Superior temporal gyrus (tissue), 1 donor: Measurements from ENCODE around the gene SPDYE4.
"Not testable (repeated sequence)": the region's sequence is repeated elsewhere in the genome, so short reads cannot be mapped to it uniquely, and the experiment has no call there.

Source experiments
- DNase-seq: peaks from one replicate; pipeline ENCODE4 v3.0.0-alpha.2; 2016; ENCODE audit errors: extremely low spot score

Gene SPDYE4, protein sequence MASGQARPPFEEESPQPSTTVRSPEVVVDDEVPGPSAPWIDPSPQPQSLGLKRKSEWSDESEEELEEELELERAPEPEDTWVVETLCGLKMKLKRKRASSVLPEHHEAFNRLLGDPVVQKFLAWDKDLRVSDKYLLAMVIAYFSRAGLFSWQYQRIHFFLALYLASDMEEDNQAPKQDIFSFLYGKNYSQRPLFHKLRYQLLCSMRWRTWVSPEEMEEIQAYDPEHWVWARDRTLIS

GRCh38 chr17:8758137-8758596, at the start of gene SPDYE4:
SPDYE4 (minus strand) TSS chr17:8758546; CDS start chr17:8758382, 164 bp downstream.
- DNase-seq, result no peak

DNA sequence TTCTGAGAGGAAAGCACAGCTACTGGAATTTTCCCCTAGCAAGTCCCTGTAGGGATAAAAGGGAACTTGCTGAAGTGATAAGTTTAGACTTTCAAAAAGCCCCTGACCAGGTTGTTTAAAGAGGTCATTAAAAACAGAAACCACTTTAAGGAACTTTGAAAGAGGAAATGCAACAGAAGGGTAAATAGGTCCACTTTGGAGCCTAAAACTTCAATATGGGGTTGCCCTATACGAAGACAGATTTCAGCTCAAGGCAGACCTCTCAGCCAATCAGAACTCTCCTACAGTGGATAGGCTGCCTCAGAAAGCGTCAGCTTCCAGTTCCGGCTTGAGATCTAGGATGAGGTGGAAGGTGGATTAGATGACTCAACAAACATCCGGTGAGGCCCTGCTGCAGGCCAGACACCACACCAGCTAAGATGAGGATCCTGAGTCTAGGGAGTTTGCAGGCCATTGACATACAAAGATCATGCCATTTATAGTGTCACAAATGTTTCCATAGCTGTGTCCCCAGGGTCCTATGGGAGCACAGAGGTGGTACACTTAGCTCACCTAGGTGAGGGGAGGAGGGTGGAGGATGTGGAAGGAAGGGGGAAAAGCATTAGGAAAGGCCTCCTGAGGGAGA, 48.7 kb upstream of the SPDYE4 start:
- DNase-seq, result peak; percentile 20

DNA sequence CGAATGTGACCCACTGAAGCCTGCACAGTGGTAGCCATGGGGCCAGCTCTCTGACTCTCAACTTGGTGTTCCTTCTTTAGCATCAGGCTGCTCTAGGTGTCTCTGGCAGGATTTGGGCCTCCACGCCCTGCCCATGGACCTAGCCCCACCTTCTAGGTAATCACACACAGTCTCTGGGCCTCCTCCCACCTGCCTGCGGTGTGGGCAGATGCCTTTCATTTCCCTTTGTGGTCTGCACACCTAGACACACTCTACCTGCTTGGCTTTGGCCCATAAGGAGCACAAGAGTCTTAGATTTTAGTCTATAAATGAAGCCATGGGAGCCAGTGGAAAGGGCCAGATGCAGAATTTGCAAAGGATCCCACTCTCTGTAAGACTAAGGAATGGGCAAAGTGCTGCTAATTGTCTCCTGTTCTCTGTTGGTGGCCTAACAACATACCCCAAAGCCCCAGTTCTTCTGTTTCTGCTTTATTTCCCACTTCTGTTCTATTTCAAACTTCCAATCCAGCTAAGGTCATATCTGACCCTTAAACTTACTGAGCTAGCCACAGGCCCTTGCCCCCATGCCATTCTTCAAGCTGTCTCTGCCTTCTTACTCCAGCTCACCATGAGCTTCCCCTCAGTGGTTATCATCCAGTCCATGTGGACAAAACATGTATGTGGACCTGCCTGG, 48.0 kb upstream of the SPDYE4 start:
- no peak for DNase-seq

DNA sequence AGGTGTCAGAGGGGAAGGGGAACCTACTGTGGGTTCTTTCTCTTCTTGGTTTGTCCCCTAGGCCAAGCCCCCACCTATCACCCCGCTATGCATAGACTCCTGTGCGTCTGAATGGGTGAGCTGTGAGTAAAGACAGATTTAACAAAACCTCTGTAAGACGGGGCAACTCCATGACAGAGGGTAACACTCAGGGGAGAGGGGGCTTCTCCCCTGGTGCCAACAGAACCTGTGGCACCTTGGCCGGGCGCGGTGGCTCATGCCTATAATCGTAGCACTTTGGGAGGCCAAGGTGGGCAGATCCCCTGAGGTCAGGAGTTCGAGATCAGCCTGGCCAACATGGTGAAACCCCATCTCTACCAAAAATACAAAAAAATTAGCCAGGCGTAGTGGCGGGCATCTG, 47.0 kb upstream of the SPDYE4 start:
- DNase-seq, result not testable (repeated sequence)

GRCh38 chr17:8803531-8804420, 45.4 kb upstream of the SPDYE4 start:
- no peak for DNase-seq

DNA sequence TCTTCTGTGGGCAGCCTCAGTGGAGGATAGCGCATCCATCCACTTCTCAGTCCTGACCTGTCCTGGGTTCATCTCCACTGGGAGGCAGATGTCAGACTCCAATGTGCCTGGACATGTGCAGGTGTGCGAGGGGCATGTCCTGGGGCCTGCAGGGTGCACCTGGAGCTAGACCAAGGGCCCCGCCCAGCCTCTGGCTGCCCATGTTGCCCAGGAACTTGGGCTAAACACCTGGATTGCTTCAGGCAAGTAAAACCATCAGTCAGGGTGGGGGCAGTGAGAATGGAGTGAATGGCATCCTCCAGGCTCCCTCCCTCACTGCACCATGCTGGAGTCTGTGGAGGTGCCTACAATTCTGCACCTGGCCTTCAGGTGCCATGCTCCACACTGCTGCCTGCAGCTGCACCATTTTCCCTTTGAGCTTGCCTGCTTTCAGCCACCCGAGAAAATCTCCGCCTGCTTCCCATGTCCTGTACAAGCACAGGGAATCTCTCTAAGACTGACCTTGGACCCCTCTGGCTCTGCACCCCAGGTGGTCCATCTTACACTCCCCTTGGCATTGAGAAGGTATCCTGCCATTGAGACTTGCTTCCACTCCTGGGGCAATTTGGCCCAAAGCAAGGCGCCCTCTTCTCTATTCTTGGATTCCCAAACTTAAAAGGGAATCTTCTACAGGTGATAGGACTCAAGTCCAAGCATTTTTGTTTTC, 42.9 kb upstream of the SPDYE4 start:
- DNase-seq, result no peak

DNA sequence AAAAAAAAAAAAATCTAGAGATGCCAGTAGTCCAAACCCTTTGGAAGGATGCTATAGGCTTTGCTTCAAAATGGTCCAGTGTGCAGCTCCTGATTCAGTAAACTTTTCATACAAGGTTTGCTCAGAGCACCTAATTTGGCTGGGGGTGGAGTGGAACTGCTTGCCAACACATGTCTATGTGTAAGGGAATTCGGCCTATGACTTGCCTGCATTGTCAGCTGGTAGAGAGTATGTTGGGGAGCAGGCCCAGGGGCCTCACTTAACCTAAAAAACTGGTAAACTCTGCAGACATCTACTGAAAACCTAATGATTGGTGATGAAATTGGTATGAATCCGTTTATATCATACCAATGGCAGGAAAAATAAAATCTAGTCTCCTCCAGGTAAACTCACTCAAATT, 42.3 kb upstream of the SPDYE4 start:
- no peak for DNase-seq

- DNase-seq, result no peak
These were observed 41.3 kb upstream of the SPDYE4 start for GRCh38 chr17:8799570-8800212.

GRCh38 chr17:8798846-8799569, 40.7 kb upstream of the SPDYE4 start, which contains the start of gene MFSD6L:
MFSD6L (minus strand) TSS chr17:8799365; CDS start chr17:8799120, 245 bp downstream.
- no peak for DNase-seq

DNA sequence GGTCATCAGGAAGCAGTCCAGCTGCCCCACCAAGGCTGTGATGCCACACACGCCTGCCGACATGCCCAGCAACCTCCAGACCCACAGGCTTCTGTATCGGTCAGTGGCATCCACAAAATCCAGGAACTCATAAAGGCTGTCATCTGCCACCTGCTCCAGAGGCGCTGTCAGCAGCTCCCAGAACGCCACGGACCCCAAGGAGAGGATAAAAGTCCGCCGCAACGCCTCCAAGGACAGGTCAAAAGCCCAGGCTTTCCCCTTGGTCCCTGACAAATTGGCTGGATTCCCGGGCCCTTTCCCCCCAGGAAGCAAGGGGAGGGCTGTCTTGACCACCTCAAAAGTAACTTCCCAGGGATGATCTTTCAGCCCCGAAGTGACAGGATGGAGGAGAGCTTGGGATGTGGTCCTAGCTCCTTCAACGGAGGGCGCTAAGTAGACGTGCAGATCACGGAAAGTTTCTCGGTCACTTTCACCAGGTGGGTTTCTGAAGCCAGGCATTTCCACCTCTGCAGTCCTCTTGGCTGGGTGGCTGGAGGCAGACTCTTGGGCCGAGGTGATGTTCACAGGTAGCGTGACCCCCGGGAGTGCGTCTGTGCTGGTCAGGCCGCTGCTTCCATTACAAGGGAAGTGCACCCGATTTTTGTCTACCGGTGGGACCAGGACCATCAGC, 40.0 kb upstream of the SPDYE4 start:
- DNase-seq, result no peak

- DNase-seq, result no peak
These were observed 39.4 kb upstream of the SPDYE4 start for GRCh38 chr17:8797621-8798175.

DNA sequence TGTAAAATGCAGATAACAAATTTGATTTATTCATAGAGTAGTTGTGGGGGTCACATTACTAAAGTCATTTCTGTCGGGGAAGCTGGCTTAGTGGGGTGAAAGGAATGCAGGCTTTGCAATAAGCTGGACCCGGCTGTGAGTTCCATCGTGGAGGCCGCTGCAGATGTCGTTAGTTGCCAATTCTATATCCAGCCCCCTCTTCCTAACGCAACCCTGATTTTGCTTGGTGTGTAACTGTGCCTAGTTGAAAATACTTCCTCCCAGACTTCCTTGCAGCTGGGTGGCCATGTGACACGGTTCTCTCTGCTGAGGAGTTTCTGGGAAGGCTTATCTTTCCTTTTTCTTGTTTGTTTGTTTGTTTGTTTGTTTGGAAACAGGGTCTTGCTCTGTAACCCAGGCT, 36.3 kb upstream of the SPDYE4 start:
- no peak for DNase-seq

GRCh38 chr17:8793649-8794048, 35.3 kb upstream of the SPDYE4 start:
- DNase-seq, result no peak

- DNase-seq, result no peak
These were observed 34.3 kb upstream of the SPDYE4 start for GRCh38 chr17:8792646-8793045.

DNA sequence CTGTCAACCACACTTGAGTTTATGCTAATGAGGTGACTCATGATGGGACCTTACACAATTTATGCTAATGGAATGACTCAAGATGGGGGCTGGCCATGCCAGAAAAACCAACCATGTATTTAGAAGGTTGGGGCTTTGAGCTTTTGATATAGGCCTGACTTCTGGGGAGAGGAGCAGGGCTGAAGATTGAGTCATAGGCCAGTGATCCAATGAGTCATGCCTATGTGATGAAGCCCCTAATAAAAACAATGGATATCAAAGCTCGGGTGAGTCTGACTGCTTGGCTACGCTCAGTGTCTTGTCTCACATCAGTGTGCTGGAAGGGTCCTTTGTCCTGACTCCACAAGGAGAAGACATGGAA, 33.5 kb upstream of the SPDYE4 start:
- no peak for DNase-seq

DNA sequence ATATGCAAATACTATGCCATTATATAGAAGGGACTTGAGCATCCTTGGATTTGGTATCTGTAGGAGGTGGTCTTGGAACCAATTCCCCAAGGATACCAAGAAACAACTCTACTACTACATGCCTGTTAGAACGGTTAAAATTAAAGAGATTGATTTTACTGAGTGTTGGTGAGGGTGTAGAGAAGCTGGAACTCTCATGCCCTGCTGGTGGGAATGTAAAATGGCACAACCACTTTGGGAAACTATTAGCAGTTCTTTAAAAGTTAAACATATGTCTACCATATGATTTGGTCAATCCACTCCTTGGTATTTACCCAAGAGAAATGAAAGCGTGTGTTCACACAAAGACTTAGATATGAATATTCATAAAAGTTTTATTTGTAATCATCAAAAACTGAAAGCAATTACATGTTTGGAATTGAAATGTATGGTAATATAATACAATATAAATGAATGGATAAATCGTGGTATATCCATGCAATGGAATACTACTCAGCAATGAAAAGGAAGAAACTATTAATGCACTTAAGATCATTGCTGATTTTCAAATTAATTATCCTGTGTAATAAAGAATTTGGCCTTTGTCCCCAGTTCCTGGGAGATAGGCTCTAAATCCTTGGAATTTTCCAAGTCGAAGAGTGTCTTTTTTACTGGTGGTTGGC, 33.0 kb upstream of the SPDYE4 start:
- DNase-seq, result no peak

DNA sequence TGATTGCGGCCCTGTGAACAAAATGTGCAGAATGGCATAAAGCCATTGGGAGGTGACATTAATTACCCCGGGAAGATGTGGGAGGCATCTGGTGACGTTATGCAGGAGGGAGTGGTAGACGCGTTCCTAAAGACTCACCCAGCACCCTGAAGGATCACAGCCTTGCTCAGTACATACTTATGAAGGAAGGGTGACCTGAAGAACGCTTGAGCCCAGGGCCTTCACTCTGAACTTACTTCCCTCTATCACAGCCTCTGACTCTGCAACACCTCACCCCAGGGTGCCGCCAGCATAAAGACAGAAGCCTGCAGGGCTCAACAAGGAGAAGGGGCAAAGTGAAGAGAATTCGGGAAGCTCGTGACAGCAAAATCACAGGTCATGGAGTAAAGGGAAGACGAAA, 31.4 kb upstream of the SPDYE4 start:
- DNase-seq, result no peak

DNA sequence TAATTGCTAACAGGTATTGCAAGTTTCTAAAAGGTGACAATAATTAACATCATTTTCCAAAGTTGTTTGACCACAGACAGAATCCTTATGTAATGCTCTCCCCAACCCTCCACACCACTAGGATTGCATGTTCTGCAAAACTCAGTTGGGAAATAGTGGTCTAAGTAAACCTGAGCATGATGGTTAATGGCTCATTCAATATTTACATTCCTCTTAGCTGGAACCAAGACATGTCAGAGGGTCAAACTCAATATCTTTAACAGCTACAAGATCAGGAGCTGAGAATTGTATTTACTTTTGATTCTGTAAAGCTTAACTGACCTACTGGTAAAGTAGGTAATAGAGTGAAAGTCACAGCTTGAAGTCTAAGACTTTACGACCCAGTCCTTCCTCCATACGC, 30.7 kb upstream of the SPDYE4 start:
- no peak for DNase-seq
